GM12874 (cell line): ENCODE measurements around the gene ARSA.

Experiments
- TF ChIP-seq, protein P1 (sequence below): IDR thresholded peaks from 2 replicates; pipeline ENCODE4 v1.5.1; 2011; ENCODE audit warnings: low read depth, mild to moderate bottlenecking, control low read depth, low read length, moderate library complexity; ENCODE audit not compliant: insufficient read depth

ARSA gene

DNA sequence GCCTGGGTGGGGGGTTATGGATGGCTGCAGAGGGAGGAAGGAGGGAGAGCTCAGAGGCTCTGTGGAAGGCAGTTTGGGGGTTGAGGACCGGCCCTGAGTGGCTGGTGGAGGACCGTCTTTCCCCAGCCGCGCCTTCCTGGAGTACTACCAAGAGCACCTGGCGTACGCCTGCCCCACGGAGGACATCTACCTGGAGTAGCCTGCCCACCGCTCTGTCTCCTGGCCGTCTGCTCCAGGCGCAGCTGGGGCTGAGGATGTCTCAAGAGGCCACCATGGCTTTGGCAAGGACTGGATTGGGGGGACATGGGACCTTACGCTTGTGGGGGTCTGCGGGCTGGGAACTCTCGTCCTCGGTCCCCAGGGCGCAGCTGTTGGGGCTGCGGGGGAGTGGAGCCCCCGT, 17.4 kb downstream of the ARSA start:
- TF ChIP-seq, protein P1, sequence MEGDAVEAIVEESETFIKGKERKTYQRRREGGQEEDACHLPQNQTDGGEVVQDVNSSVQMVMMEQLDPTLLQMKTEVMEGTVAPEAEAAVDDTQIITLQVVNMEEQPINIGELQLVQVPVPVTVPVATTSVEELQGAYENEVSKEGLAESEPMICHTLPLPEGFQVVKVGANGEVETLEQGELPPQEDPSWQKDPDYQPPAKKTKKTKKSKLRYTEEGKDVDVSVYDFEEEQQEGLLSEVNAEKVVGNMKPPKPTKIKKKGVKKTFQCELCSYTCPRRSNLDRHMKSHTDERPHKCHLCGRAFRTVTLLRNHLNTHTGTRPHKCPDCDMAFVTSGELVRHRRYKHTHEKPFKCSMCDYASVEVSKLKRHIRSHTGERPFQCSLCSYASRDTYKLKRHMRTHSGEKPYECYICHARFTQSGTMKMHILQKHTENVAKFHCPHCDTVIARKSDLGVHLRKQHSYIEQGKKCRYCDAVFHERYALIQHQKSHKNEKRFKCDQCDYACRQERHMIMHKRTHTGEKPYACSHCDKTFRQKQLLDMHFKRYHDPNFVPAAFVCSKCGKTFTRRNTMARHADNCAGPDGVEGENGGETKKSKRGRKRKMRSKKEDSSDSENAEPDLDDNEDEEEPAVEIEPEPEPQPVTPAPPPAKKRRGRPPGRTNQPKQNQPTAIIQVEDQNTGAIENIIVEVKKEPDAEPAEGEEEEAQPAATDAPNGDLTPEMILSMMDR = no peak

DNA sequence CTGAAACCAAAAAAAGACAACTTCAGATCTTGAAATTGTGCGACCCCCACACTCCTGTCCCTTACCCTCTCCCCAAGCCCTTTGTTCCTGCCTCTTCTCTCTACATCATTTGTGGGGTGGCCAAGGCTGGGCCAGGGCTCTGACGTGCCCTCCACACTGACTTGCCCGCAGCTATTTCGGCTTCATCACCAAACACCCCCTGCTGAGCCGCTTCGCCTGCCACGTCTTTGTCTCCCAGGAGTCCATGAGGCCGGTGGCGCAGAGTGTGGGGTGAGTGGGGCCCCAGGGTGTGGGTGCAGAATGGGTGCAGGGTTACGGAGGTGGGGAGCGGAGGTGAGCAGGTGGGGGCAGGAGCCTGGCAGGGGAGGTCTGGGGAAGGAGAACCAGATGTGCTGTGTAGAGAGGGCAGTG, 17.9 kb downstream of the ARSA start:
- TF ChIP-seq, protein P1 = no peak

DNA sequence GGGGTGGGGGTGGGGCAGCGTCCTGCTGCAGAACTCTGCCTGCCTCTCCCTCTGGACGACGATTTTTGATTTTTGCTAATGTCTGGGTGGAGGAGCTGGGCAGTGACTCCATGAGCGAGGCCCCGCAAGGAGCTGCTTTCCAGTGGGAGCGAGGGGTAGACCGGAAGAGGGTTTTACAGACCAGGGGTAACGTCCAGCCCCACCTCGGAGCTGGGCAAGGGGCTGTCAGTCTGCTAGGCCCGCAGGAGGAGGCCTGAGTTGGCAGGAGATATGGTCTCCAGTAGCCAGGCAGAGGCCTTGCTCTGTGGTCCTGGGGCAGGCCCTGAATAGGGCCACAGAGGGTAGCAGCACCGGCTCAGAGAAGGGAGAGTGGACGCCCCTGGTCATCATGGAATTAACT, 18.4 kb downstream of the ARSA start:
- TF ChIP-seq, protein P1 = no peak

DNA sequence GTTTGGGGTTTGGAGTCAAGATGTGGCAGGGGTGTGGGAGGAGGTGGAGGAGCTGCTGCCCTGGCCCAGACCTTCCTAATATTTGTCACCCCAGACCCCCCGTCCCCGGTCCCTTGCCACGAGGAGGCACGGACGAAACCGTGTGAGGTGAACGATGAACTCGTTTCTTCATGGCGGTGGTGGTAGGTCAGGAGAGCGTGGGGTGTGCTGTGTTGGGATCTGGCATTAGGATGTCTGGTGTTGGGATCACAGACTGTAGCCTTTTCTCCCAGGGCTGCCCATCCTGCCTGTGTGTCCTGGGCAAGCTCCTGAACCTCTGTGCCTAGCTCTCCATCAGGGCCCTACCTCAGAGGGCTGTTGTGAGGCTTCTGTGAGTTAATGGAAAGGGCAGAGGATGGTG, 19.0 kb downstream of the ARSA start:
- TF ChIP-seq, protein P1 = no peak

DNA sequence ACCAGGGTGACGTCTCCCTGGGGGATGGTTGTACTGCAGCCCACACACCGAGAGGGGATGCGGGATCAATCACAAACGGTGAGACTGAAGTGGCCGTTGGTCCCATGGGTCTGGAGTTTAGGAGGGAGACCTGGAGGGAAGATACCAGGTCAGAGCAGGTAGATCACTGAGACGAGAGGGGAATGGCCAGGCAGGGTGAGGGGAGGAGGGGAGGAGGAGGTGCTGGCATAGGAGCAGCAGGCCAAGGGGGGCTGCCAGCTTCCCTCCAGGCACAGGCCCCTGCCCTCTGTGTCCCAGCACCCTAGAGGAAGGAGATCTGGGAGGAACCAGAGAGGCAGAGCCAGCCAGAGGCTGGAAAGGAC, 20.3 kb downstream of the ARSA start:
- TF ChIP-seq, protein P1 = no peak

DNA sequence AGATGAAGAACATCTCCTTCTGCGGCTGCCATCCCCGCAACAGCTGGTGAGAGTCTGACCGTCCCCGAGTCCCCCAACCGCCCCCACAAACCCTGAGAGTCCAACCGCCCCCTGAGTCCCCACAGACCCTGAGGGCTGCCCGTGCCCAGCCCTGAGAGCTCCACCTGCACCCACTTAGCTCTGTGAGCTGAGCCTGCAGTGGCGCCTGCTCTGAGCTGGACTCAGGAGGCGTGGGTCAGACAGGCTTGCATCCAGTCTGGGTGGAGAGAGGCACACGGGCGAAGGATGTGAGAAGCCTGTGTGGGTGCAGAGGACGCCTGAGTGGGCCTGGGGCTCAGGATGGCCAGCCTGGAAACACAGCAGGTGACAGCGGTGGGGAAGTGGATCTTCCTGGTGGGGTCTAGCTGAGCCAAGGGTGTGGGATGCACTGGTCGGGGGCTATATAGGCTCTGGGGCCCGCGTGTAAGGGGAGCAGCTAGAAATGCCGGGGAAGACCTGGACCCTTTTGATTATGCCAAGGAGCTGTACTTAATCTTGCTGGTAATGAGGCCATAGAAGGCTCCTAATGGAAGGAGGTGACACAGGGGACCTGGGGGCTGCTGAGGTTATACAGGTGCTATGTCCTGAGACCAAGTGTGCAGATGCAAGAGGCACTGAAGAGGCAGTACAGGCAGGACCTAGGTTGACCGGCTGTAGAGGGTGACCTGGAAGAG, 20.9 kb downstream of the ARSA start:
- TF ChIP-seq, protein P1 = no peak

DNA sequence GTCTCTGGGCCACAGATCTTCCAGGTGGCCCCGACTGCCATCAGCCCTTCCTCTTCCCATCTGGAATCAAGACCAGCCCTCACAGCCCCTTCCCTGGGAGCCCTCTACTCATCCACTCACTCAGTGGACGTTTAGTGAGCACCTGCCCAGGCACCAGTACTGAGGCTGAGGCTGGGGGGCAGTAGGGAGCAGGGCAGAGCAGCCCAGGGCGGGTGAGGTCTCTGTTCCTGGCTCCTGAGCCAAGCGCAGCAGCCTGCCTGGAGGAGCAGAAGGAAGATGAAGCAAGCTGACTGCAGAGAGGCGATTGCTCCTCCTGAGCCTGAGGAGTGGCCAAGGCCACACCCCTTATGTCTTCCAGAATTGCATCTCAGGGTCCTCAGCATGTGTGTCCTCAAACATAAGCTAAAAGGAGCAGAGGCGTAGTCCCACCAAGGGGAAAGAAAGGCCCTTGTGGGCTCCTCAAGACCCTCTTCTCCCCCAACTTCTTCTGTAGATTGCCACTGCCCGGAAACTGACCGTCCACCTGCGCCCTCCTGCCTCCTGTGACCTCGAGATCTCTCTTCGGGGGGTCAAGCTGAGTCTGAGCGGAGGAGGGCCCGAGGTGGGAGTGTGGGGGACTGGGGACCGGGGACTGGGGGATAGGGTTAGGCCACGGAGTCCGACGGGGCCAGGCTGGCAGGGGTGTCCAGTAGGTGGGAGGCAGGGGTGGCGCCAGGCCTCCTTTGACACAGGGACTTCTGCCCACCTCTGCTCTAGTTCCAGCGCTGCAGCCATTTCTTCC, 21.6 kb downstream of the ARSA start:
- TF ChIP-seq, protein P1 = peak; percentile 41
